GM23338 (cell line): ENCODE measurements around the gene CAMTA1. TPM values are rescaled to one million over a fixed set of nuclear protein-coding genes. Genes with fewer than 3 reads are reported as not detected.
A peak's percentile ranks its signal among the peaks of the same experiment; 100 is the strongest.
"Not testable (repeated sequence)": the region's sequence is repeated elsewhere in the genome, so short reads cannot be mapped to it uniquely, and the experiment has no call there.

ENCODE experiments used
- ATAC-seq: fragments of 200-7000 bp; cut with Tn5 transposase; 3 replicates; pipeline ENCODE4 v1.9.1; 2020
- DNase-seq: peaks from one replicate; pipeline ENCODE4 v3.0.0-alpha.2; 2015; ENCODE audit warnings: low spot score
- H2AFZ ChIP-seq: fragments of 200-600 bp; sonication (generic); 2 replicates; pipeline ENCODE4 v1.8.0; 2016; ENCODE audit warnings: antibody characterized with exemption, mild to moderate bottlenecking, moderate library complexity
- H3F3A ChIP-seq: fragments of 200-600 bp; sonication (generic); replicated peaks from 2 replicates; pipeline ENCODE4 v1.8.0; 2017; ENCODE audit warnings: antibody characterized with exemption, mixed run types, low read depth
- H3K27ac ChIP-seq: fragments of 200-600 bp; sonication (generic); 2 replicates; pipeline ENCODE4 v1.6.1; 2016; ENCODE audit warnings: low read depth
- H3K27me3 ChIP-seq: fragments of 200-600 bp; sonication (generic); 2 replicates; pipeline ENCODE4 v1.8.0; 2016; ENCODE audit warnings: mild to moderate bottlenecking, mixed run types, moderate library complexity; ENCODE audit not compliant: insufficient read depth
- H3K36me3 ChIP-seq: fragments of 200-600 bp; sonication (generic); 2 replicates; pipeline ENCODE4 v1.8.0; 2016; ENCODE audit warnings: mild to moderate bottlenecking; ENCODE audit not compliant: insufficient read depth
- H3K4me1 ChIP-seq: fragments of 200-600 bp; sonication (generic); 2 replicates; pipeline ENCODE4 v1.8.0; 2016; ENCODE audit warnings: mild to moderate bottlenecking, moderate library complexity; ENCODE audit not compliant: insufficient read depth
- H3K4me2 ChIP-seq: fragments of 200-600 bp; sonication (generic); 2 replicates; pipeline ENCODE4 v1.7.1; 2017; ENCODE audit warnings: mixed run types
- H3K4me3 ChIP-seq: fragments of 200-600 bp; sonication (generic); 2 replicates; pipeline ENCODE4 v1.6.1; 2016; ENCODE audit warnings: mixed run types
- H3K79me2 ChIP-seq: fragments of 200-600 bp; sonication (generic); replicated peaks from 2 replicates; pipeline ENCODE4 v1.8.0; 2017; ENCODE audit warnings: mild to moderate bottlenecking; ENCODE audit not compliant: insufficient read depth
- H3K9me2 ChIP-seq: fragments of 200-600 bp; sonication (generic); 2 replicates; pipeline ENCODE4 v1.8.0; 2017; ENCODE audit not compliant: insufficient read depth
- H4K20me1 ChIP-seq: fragments of 200-600 bp; sonication (generic); replicated peaks from 2 replicates; pipeline ENCODE4 v1.8.0; 2017; ENCODE audit warnings: mild to moderate bottlenecking; ENCODE audit not compliant: insufficient read depth
- H3K27ac Mint-ChIP-seq: 2 replicates; pipeline ENCODE4 v1.8.0; 2020; ENCODE audit warnings: inconsistent platforms, mild to moderate bottlenecking, moderate library complexity, mixed read lengths
- H3K27me3 Mint-ChIP-seq: 3 replicates; pipeline ENCODE4 v1.8.0; 2022; ENCODE audit warnings: low read depth, mild to moderate bottlenecking, moderate library complexity, mixed read lengths, inconsistent platforms; ENCODE audit not compliant: insufficient read depth, poor library complexity
- H3K36me3 Mint-ChIP-seq: 3 replicates; pipeline ENCODE4 v1.8.0; 2021; ENCODE audit warnings: low read depth, mild to moderate bottlenecking, inconsistent platforms, moderate library complexity, mixed read lengths
- H3K4me1 Mint-ChIP-seq: 3 replicates; pipeline ENCODE4 v1.8.0; 2020; ENCODE audit warnings: mild to moderate bottlenecking, inconsistent platforms, mixed read lengths
- H3K4me3 Mint-ChIP-seq: 3 replicates; pipeline ENCODE4 v1.8.0; 2021; ENCODE audit warnings: moderate library complexity, mild to moderate bottlenecking, inconsistent platforms, mixed read lengths
- H3K9me3 Mint-ChIP-seq: 3 replicates; pipeline ENCODE4 v1.8.0; 2020; ENCODE audit warnings: moderate library complexity, mild to moderate bottlenecking, inconsistent platforms, mixed read lengths
- CREB1 ChIP-seq: fragments of 250-450 bp; sonication (Bioruptor Pico); IDR thresholded peaks from 2 replicates; pipeline ENCODE4 v1.5.0; 2020; ENCODE audit warnings: low read depth, mild to moderate bottlenecking, moderate library complexity
- EZH2 ChIP-seq: fragments of 200-600 bp; sonication (generic); IDR thresholded peaks from one replicate; pipeline ENCODE4 v1.8.0; 2017; ENCODE audit warnings: antibody characterized with exemption, mild to moderate bottlenecking, low read depth; ENCODE audit not compliant: unreplicated experiment
- JUNB ChIP-seq: IDR thresholded peaks from one replicate; pipeline ENCODE4 v1.6.1; 2016; ENCODE audit warnings: antibody characterized with exemption; ENCODE audit not compliant: unreplicated experiment
- POLR2AphosphoS5 ChIP-seq: IDR thresholded peaks from 2 replicates; pipeline ENCODE4 v1.6.1; 2016; ENCODE audit warnings: antibody characterized with exemption, low read depth
- STAT1 ChIP-seq: IDR thresholded peaks from one replicate; pipeline ENCODE4 v1.6.1; 2016; ENCODE audit warnings: antibody characterized with exemption; ENCODE audit not compliant: unreplicated experiment
- ZNF114 ChIP-seq: fragments of 250-450 bp; sonication (Bioruptor Pico); IDR thresholded peaks from 2 replicates; pipeline ENCODE4 v1.5.0; 2020; ENCODE audit warnings: mild to moderate bottlenecking, moderate library complexity
- ZNF331 ChIP-seq: fragments of 250-450 bp; sonication (Bioruptor Pico); IDR thresholded peaks from 2 replicates; pipeline ENCODE4 v1.5.0; 2020; ENCODE audit warnings: low read depth, mild to moderate bottlenecking, moderate library complexity
- polyA plus RNA-seq: library from polyadenylated mRNA; unstranded; fragments of >200 nt; fragmentation: Nextera tagmentation; extraction: Ambion mirVana; gene quantifications from 2 replicates; pipeline ENCODE4 v1.2.1, GENCODE V29; 2016
- total RNA-seq: library from RNA; depleted of rRNA; stranded (reverse); fragments of >200 nt; shearing (Covaris generic); gene quantifications from 2 replicates; pipeline ENCODE4 v1.2.3, GENCODE V29; 2014
- TF ChIP-seq, protein P1 (sequence below): IDR thresholded peaks from one replicate; pipeline ENCODE4 v1.6.1; 2018; ENCODE audit warnings: antibody characterized with exemption; ENCODE audit not compliant: unreplicated experiment
- TF ChIP-seq, protein P2 (sequence below), 2 experiments: fragments of 200-600 bp in 1 of 2; sonication (generic) in 1 of 2; conservative IDR thresholded peaks; 2 replicates each; pipeline versions ENCODE4 v1.5.1 to v1.6.1; 2016 to 2017; ENCODE audit warnings: antibody characterized with exemption in 2 of 2, low read depth in 2 of 2, mild to moderate bottlenecking in 2 of 2, moderate library complexity in 1 of 2

Gene CAMTA1
- total and polyA plus RNA-seq, 2 experiments from 2014 or later, result 115 to 519 TPM

DNA sequence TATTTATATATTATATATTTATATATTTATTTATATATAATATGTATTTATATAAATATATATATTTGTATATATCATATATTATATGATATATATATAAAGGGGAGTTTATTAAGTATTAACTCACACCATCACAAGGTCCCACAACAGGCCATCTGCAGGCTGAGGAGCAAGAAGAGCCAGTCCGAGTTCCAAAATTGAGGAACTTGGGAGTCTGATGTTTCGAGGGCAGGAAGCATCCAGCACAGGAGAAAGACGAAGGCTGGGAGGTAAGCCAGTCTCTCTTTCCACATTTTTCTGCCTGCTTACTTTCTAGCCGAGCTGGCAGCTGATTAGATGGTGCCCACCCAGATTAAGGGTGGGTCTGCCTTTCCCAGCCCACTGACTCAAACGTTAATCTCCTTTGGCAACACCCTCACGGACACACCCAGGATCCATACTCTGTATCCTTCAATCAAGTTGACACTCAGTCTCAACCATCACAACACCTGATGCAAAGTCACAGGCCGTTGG lies 42.5 kb upstream of the CAMTA1 start:
- H3K9me3 Mint-ChIP-seq, H3K36me3 ChIP-seq, H3K27me3 Mint-ChIP-seq, ATAC-seq, H4K20me1 ChIP-seq, H3K27ac ChIP-seq, DNase-seq, H3K4me3 Mint-ChIP-seq, H3K27ac Mint-ChIP-seq, H3K79me2 ChIP-seq, H3K4me1 Mint-ChIP-seq, H3K36me3 Mint-ChIP-seq, H3K4me3 ChIP-seq, H3K4me1 ChIP-seq, H3K27me3 ChIP-seq, H3K4me2 ChIP-seq, H3F3A ChIP-seq, H3K9me2 ChIP-seq: not testable (repeated sequence)
- peak overlapping the region; percentile 59; the same call in 1 of the 2 replicates for H2AFZ ChIP-seq

DNA sequence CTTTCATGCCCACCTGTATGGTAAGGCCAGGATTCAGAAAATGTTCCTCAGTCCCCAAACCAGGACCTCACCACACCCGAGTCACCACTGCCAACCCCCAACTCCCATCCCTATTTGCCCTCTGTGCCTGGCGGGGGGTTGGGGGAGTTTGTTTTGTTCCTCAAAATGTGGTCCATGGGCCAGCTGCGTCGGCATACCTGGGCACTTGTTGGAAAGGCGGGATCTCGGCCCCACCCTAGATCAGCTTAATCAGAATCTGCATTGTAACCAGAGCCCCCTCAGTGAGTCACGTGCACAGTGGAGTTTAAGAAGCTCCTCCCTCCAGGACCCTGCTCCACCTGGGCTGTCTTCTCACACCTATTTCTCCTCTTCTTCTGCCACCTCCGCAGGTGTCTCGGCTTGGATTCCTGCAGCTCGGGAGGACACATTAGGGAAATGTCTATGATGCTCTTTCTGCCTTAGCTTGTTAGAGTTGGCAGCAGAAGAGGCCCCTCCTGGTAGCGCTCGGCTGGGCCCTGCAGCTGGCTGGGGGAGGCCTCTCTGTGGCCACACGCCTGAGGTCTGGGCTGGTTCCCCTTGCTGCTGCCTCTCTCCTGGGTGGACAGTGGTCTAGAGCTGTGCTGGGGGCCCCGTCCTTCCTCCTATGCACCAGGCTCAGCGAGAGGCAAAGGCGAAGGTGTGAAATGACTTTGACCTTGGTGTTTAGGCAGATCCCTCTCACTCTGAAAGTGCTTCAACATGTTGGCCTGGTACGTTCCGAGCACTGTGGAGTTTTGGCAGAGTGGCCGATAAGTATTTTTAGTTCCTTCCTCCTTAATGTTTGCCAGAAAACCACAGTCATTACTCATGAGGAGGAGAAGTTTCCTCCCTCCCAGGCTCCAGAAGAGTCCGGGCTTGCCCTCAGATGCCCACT lies 41.8 kb upstream of the CAMTA1 start:
- Mint-ChIP-seq H3K27me3 (peaks cover 8% of the 10 kb centered on the region), H3K4me3 (no peak overlapping the region), H3K27ac (no peak overlapping the region), H3K9me3 (peaks cover 5% of the 10 kb centered on the region; the same call in 2 of the 3 replicates), H3K4me1 (peaks cover 3% of the 10 kb centered on the region; the same call in 1 of the 3 replicates), H3K36me3 (no peaks in the 10 kb centered on the region)
- H3F3A ChIP-seq, result peaks cover 8% of the 10 kb centered on the region; the same call in 1 of the 2 replicates
- no peak overlapping the region for H3K4me2 ChIP-seq
- ATAC-seq (peak; percentile 59), DNase-seq (peak; percentile 48)
- TF ChIP-seq JUNB (no peak), CREB1 (CRISPR knock-in tag) (no peak), EZH2 (no peak), ZNF331 (CRISPR knock-in tag) (no peak), ZNF114 (no peak), STAT1 (no peak), POLR2AphosphoS5 (no peak)
- TF ChIP-seq, protein P1, sequence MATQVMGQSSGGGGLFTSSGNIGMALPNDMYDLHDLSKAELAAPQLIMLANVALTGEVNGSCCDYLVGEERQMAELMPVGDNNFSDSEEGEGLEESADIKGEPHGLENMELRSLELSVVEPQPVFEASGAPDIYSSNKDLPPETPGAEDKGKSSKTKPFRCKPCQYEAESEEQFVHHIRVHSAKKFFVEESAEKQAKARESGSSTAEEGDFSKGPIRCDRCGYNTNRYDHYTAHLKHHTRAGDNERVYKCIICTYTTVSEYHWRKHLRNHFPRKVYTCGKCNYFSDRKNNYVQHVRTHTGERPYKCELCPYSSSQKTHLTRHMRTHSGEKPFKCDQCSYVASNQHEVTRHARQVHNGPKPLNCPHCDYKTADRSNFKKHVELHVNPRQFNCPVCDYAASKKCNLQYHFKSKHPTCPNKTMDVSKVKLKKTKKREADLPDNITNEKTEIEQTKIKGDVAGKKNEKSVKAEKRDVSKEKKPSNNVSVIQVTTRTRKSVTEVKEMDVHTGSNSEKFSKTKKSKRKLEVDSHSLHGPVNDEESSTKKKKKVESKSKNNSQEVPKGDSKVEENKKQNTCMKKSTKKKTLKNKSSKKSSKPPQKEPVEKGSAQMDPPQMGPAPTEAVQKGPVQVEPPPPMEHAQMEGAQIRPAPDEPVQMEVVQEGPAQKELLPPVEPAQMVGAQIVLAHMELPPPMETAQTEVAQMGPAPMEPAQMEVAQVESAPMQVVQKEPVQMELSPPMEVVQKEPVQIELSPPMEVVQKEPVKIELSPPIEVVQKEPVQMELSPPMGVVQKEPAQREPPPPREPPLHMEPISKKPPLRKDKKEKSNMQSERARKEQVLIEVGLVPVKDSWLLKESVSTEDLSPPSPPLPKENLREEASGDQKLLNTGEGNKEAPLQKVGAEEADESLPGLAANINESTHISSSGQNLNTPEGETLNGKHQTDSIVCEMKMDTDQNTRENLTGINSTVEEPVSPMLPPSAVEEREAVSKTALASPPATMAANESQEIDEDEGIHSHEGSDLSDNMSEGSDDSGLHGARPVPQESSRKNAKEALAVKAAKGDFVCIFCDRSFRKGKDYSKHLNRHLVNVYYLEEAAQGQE, result no peak
- TF ChIP-seq, protein P2, sequence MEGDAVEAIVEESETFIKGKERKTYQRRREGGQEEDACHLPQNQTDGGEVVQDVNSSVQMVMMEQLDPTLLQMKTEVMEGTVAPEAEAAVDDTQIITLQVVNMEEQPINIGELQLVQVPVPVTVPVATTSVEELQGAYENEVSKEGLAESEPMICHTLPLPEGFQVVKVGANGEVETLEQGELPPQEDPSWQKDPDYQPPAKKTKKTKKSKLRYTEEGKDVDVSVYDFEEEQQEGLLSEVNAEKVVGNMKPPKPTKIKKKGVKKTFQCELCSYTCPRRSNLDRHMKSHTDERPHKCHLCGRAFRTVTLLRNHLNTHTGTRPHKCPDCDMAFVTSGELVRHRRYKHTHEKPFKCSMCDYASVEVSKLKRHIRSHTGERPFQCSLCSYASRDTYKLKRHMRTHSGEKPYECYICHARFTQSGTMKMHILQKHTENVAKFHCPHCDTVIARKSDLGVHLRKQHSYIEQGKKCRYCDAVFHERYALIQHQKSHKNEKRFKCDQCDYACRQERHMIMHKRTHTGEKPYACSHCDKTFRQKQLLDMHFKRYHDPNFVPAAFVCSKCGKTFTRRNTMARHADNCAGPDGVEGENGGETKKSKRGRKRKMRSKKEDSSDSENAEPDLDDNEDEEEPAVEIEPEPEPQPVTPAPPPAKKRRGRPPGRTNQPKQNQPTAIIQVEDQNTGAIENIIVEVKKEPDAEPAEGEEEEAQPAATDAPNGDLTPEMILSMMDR (conservative IDR thresholded peaks at IDR 0.05; ENCODE audit: low read depth in 2 of 2), result no peak
- no peaks in the 10 kb centered on the region for H3K79me2 ChIP-seq
- peak overlapping the region; percentile 59; the same call in 1 of the 2 replicates for H2AFZ ChIP-seq
- H4K20me1 ChIP-seq, result no peaks in the 10 kb centered on the region
- no peak overlapping the region for H3K27ac ChIP-seq
- no peaks in the 10 kb centered on the region for H3K36me3 ChIP-seq
- no peaks in the 10 kb centered on the region for H3K27me3 ChIP-seq
- no peak overlapping the region for H3K4me3 ChIP-seq
- no peaks in the 10 kb centered on the region for H3K4me1 ChIP-seq
- H3K9me2 ChIP-seq, result 0 out of 2 replicates have a peak, but pooled peaks cover 7% of the 10 kb centered on the region
